CD4-positive, alpha-beta T cell (primary cell): Measurements from ENCODE around the gene ZFX. TPM values are rescaled to one million over a fixed set of nuclear protein-coding genes. Genes with fewer than 3 reads are reported as not detected.

Experiments
- ATAC-seq: fragments of 200-7000 bp; cut with Tn5 transposase; one replicate; pipeline ENCODE4 v1.10.0; 2022; ENCODE audit warnings: mild to moderate bottlenecking; ENCODE audit not compliant: poor library complexity
- CTCF ChIA-PET: fragments of 350-600 bp; sonication (Branson Sonifier 250); formaldehyde crosslinking; loops from one replicate; lab custom pipeline; 2021; ENCODE audit warnings: antibody characterized with exemption, inconsistent platforms; lab: Charles Lee
- POLR2A ChIA-PET: fragments of 350-600 bp; sonication (Branson Sonifier 250); formaldehyde crosslinking; loops from one replicate; lab custom pipeline; 2021; ENCODE audit warnings: antibody characterized with exemption, inconsistent platforms; lab: Charles Lee
- DNase-seq, 14 experiments: peaks; one replicate each; pipeline ENCODE4 v3.0.0-alpha.2; 2013 to 2020; ENCODE audit warnings: mixed read lengths in 2 of 14
- H3K27ac ChIP-seq, 2 donors: one replicate each; pipeline versions ENCODE4 v1.5.1 to v1.7.0; 2013; ENCODE audit warnings: low read length in 2 of 2, low read depth in 1 of 2, mild to moderate bottlenecking in 1 of 2
- H3K27me3 ChIP-seq, 2 experiments: 1 replicate in 1 of 2; 2 replicates in 1 of 2; pipeline versions ENCODE4 v1.6.1 to v1.7.0; 2013; ENCODE audit warnings: low read length in 2 of 2, control low read depth in 1 of 2, mild to moderate bottlenecking in 1 of 2, moderate library complexity in 1 of 2; ENCODE audit not compliant: insufficient read depth in 2 of 2, control insufficient read depth in 1 of 2
- H3K36me3 ChIP-seq: one replicate; pipeline ENCODE4 v1.6.1; 2013; ENCODE audit warnings: low read length, control low read depth; ENCODE audit not compliant: insufficient read depth
- H3K4me1 ChIP-seq: one replicate; pipeline ENCODE4 v1.6.1; 2013; ENCODE audit warnings: low read length, control low read depth; ENCODE audit not compliant: insufficient read depth
- H3K4me3 ChIP-seq: one replicate; pipeline ENCODE4 v1.5.1; 2013; ENCODE audit warnings: mild to moderate bottlenecking, low read length, moderate library complexity
- H3K9me3 ChIP-seq, 2 experiments: 1 replicate in 1 of 2; 2 replicates in 1 of 2; pipeline versions ENCODE4 v1.6.1 to v1.7.0; 2013; ENCODE audit warnings: low read length in 2 of 2, mild to moderate bottlenecking in 2 of 2, control low read depth in 1 of 2, moderate library complexity in 1 of 2; ENCODE audit not compliant: control insufficient read depth in 1 of 2, insufficient read depth in 1 of 2
- H3K27ac Mint-ChIP-seq: one replicate; pipeline ENCODE4 v1.8.0; 2020; ENCODE audit warnings: mixed read lengths
- H3K27me3 Mint-ChIP-seq: one replicate; pipeline ENCODE4 v1.8.0; 2021; ENCODE audit warnings: mixed read lengths
- H3K36me3 Mint-ChIP-seq: one replicate; pipeline ENCODE4 v1.8.0; 2021; ENCODE audit warnings: low read depth, mixed read lengths
- H3K4me1 Mint-ChIP-seq: one replicate; pipeline ENCODE4 v1.8.0; 2021; ENCODE audit warnings: low read depth, mixed read lengths
- H3K4me3 Mint-ChIP-seq: one replicate; pipeline ENCODE4 v1.8.0; 2020; ENCODE audit warnings: mild to moderate bottlenecking, mixed read lengths
- H3K9me3 Mint-ChIP-seq: one replicate; pipeline ENCODE4 v1.8.0; 2020; ENCODE audit warnings: mixed read lengths
- CTCF ChIP-seq: fragments of 200-600 bp; IDR thresholded peaks from one replicate; pipeline ENCODE4 v1.8.0; 2022; ENCODE audit warnings: antibody characterized with exemption, mild to moderate bottlenecking
- intact Hi-C, 2 experiments: fragments of 100-400 bp; cut with DNase I in 1 of 2; cut with micrococcal nuclease in 1 of 2; formaldehyde crosslinking; loops; one replicate each; pipeline versions ENCODE4 v1.15.1 to v1.9.0; 2023 to 2025; cut with DNase I, micrococcal nuclease
- total RNA-seq, 174 experiments: library from RNA in 2 of 174; stranded (reverse) in 2 of 174; gene quantifications; one replicate each; pipeline ENCODE4 v1.2.3 and lab custom pipeline; 2021 to 2026

Gene ZFX
- total RNA-seq, 2 experiments from 2014 or later: 44.2 to 50.1 TPM

GRCh38 chrX:24148121-24148520, 1.4 kb upstream of the ZFX start:
- ATAC-seq (no peak), DNase-seq (peak in 3 of 14 experiments; percentile 35 to 47 (median 37))
- peak overlapping the region; percentile 52 for H3K4me3 ChIP-seq
- no peaks in the 10 kb centered on the region for H3K36me3 ChIP-seq
- peak overlapping the region; percentile 88 for H3K4me3 Mint-ChIP-seq
- H3K27me3 Mint-ChIP-seq: no peaks in the 10 kb centered on the region
- H3K4me1 ChIP-seq: peaks cover 30% of the 10 kb centered on the region
- ChIA-PET POLR2A (interaction anchor here (1.0 to 3.5 kb wide), 3 partner anchors 17 to 240 kb away, joined by 6 to 30 read pairs (median 7); partner anchors contain the start of genes APOO, CXorf58 and EIF2S3), CTCF (interaction anchor here (1.4 to 4.4 kb wide), 2 partner anchors 66 to 94 kb away, joined by 3 to 27 read pairs; partner anchors contain the start of gene EIF2S3)
- no peaks in the 10 kb centered on the region for H3K9me3 Mint-ChIP-seq
- H3K27me3 ChIP-seq: no peaks in the 10 kb centered on the region
- peak overlapping the region; percentile 93 for H3K27ac Mint-ChIP-seq
- intact Hi-C loops: loop anchor here in 1 of 2 experiments (2.0 to 10.0 kb wide), 2 partner anchors 93 to 363 kb away; partner anchors contain the start of genes EIF2S3 and SAT1
- peaks cover 15% of the 10 kb centered on the region for H3K36me3 Mint-ChIP-seq
- H3K9me3 ChIP-seq: no peaks in the 10 kb centered on the region
- peaks cover 58% of the 10 kb centered on the region for H3K4me1 Mint-ChIP-seq
- no peak for TF ChIP-seq CTCF
- peak overlapping the region; percentile 73 to 79 for H3K27ac ChIP-seq

- Mint-ChIP-seq H3K4me3 (peak overlapping the region; percentile 88), H3K9me3 (no peaks in the 10 kb centered on the region), H3K36me3 (peaks cover 21% of the 10 kb centered on the region), H3K4me1 (peaks cover 64% of the 10 kb centered on the region), H3K27me3 (no peaks in the 10 kb centered on the region), H3K27ac (peak overlapping the region; percentile 93)
- ChIA-PET POLR2A (interaction anchor here (1.0 to 3.5 kb wide), 3 partner anchors 16 to 241 kb away, joined by 6 to 30 read pairs (median 7); partner anchors contain the start of genes APOO, CXorf58 and EIF2S3), CTCF (interaction anchor here (1.4 to 4.4 kb wide), 2 partner anchors 66 to 95 kb away, joined by 3 to 27 read pairs; partner anchors contain the start of gene EIF2S3)
- TF ChIP-seq CTCF: no peak
- peaks cover 33% of the 10 kb centered on the region for H3K4me1 ChIP-seq
- peak; percentile 0 for ATAC-seq
- H3K4me3 ChIP-seq: peak overlapping the region; percentile 52
- peaks cover under 1% of the 10 kb centered on the region for H3K36me3 ChIP-seq
- peak overlapping the region; percentile 73 to 79 for H3K27ac ChIP-seq
- no peaks in the 10 kb centered on the region for H3K9me3 ChIP-seq
- peak in 11 of 14 experiments; percentile 5 to 59 (median 29) for DNase-seq
- H3K27me3 ChIP-seq: no peaks in the 10 kb centered on the region
- intact Hi-C loops: loop anchor here in 1 of 2 experiments (2.0 to 10.0 kb wide), 2 partner anchors 94 to 364 kb away; partner anchors contain the start of genes EIF2S3 and SAT1
Measured at GRCh38 chrX:24148535-24149350, 786 bp upstream of the ZFX start.

- Histone ChIP-seq H3K27me3 (no peaks in the 10 kb centered on the region), H3K4me3 (peak overlapping the region; percentile 74), H3K27ac (peak overlapping the region; percentile 79 to 80), H3K4me1 (peaks cover 33% of the 10 kb centered on the region), H3K36me3 (peaks cover 2% of the 10 kb centered on the region), H3K9me3 (no peaks in the 10 kb centered on the region)
- H3K27me3 Mint-ChIP-seq: no peaks in the 10 kb centered on the region
- peak; percentile 74 for ATAC-seq
- no peaks in the 10 kb centered on the region for H3K9me3 Mint-ChIP-seq
- H3K36me3 Mint-ChIP-seq: peaks cover 30% of the 10 kb centered on the region
- peaks cover 73% of the 10 kb centered on the region for H3K4me1 Mint-ChIP-seq
- TF ChIP-seq CTCF: peak; percentile 43
- H3K4me3 Mint-ChIP-seq: peak overlapping the region; percentile 94
- intact Hi-C loops: loop anchor here (1.0 to 10.0 kb wide), 8 partner anchors 55 to 485 kb away; partner anchors contain the start of genes CXorf58 (in 2 of the 2), APOO (in 1 of the 2), EIF2S3 (in 1 of the 2) and PDK3 (in 1 of the 2)
- ChIA-PET POLR2A (interaction anchor here (0.6 to 3.5 kb wide), 4 partner anchors 38 to 243 kb away, joined by 4 to 30 read pairs (median 7); partner anchors contain the start of genes APOO, CXorf58 and EIF2S3), CTCF (interaction anchor here (0.7 to 4.4 kb wide), 2 partner anchors 55 to 96 kb away, joined by 3 to 27 read pairs; partner anchors contain the start of gene EIF2S3)
- peak overlapping the region; percentile 90 for H3K27ac Mint-ChIP-seq
- peak; percentile 64 to 94 (median 83) for DNase-seq
Measured at GRCh38 chrX:24150051-24150790, 692 bp downstream of the ZFX start.
